Trophoblast cell (in vitro differentiated cells and primary cell): ENCODE data around the gene STX19. TPM values are rescaled to one million over a fixed set of nuclear protein-coding genes. Genes with fewer than 3 reads are reported as not detected.

ENCODE experiments used
- DNase-seq, 2 donors: peaks; one replicate each; pipeline ENCODE4 v3.0.0-alpha.2; 2016
- H2AFZ ChIP-seq: 2 replicates; pipeline ENCODE4 v1.6.1; 2013; ENCODE audit warnings: low read length, moderate library complexity, mild to moderate bottlenecking; ENCODE audit not compliant: insufficient read depth, poor library complexity
- H2AK5ac ChIP-seq: 2 replicates; pipeline ENCODE4 v1.6.1; 2013; ENCODE audit warnings: mild to moderate bottlenecking, low read length
- H2BK120ac ChIP-seq: 2 replicates; pipeline ENCODE4 v1.6.1; 2013; ENCODE audit warnings: low read length, mild to moderate bottlenecking, moderate library complexity; ENCODE audit not compliant: insufficient read depth, poor library complexity
- H2BK12ac ChIP-seq: 2 replicates; pipeline ENCODE4 v1.6.1; 2013; ENCODE audit warnings: mild to moderate bottlenecking, low read length, moderate library complexity
- H2BK5ac ChIP-seq: 2 replicates; pipeline ENCODE4 v1.6.1; 2013; ENCODE audit warnings: low read length, low read depth, moderate library complexity, mild to moderate bottlenecking; ENCODE audit not compliant: poor library complexity
- H3K14ac ChIP-seq: 2 replicates; pipeline ENCODE4 v1.6.1; 2013; ENCODE audit warnings: mild to moderate bottlenecking, low read length
- H3K18ac ChIP-seq: 2 replicates; pipeline ENCODE4 v1.6.1; 2013; ENCODE audit warnings: mild to moderate bottlenecking, low read length
- H3K23ac ChIP-seq: 2 replicates; pipeline ENCODE4 v1.6.1; 2013; ENCODE audit warnings: low read length
- H3K27ac ChIP-seq: 2 replicates; pipeline ENCODE4 v1.5.1; 2013; ENCODE audit warnings: low read depth, mild to moderate bottlenecking, inconsistent platforms, low read length, moderate library complexity
- H3K27me3 ChIP-seq: 2 replicates; pipeline ENCODE4 v1.6.1; 2013; ENCODE audit warnings: inconsistent platforms, mild to moderate bottlenecking, low read length, moderate library complexity; ENCODE audit not compliant: insufficient read depth
- H3K36me3 ChIP-seq, 2 experiments: 1 replicate in 1 of 2; 2 replicates in 1 of 2; pipeline ENCODE4 v1.6.1; 2013; ENCODE audit warnings: low read length in 2 of 2, mild to moderate bottlenecking in 2 of 2, moderate library complexity in 1 of 2; ENCODE audit not compliant: insufficient read depth in 2 of 2, control insufficient read depth in 1 of 2
- H3K4ac ChIP-seq: 2 replicates; pipeline ENCODE4 v1.6.1; 2013; ENCODE audit warnings: low read depth, mild to moderate bottlenecking, low read length, moderate library complexity
- H3K4me1 ChIP-seq, 2 experiments: 1 replicate in 1 of 2; 2 replicates in 1 of 2; pipeline ENCODE4 v1.6.1; 2013; ENCODE audit warnings: low read length in 2 of 2, mild to moderate bottlenecking in 2 of 2, moderate library complexity in 1 of 2; ENCODE audit not compliant: insufficient read depth in 2 of 2, control insufficient read depth in 1 of 2
- H3K4me2 ChIP-seq: 2 replicates; pipeline ENCODE4 v1.6.1; 2013; ENCODE audit warnings: inconsistent platforms, mild to moderate bottlenecking, low read length, moderate library complexity
- H3K4me3 ChIP-seq: 2 replicates; pipeline ENCODE4 v1.5.1; 2013; ENCODE audit warnings: mild to moderate bottlenecking, low read depth, low read length, inconsistent platforms
- H3K79me1 ChIP-seq: one replicate; pipeline ENCODE4 v1.6.1; 2013; ENCODE audit warnings: low read length
- H3K79me2 ChIP-seq: 2 replicates; pipeline ENCODE4 v1.6.1; 2013; ENCODE audit warnings: low read length, mild to moderate bottlenecking; ENCODE audit not compliant: control insufficient read depth, insufficient read depth, poor library complexity
- H3K9ac ChIP-seq: 2 replicates; pipeline ENCODE4 v1.6.1; 2013; ENCODE audit warnings: mild to moderate bottlenecking, low read length
- H3K9me3 ChIP-seq: 2 replicates; pipeline ENCODE4 v1.6.1; 2013; ENCODE audit warnings: low read depth, mild to moderate bottlenecking, control low read depth, inconsistent platforms, low read length; ENCODE audit not compliant: insufficient read depth
- H4K12ac ChIP-seq: 2 replicates; pipeline ENCODE4 v1.6.1; 2013; ENCODE audit warnings: low read depth, mild to moderate bottlenecking, low read length, moderate library complexity
- H4K8ac ChIP-seq: 2 replicates; pipeline ENCODE4 v1.6.1; 2013; ENCODE audit warnings: low read depth, mild to moderate bottlenecking, low read length, moderate library complexity
- H4K91ac ChIP-seq: one replicate; pipeline ENCODE4 v1.6.1; 2013; ENCODE audit warnings: low read depth, mild to moderate bottlenecking, low read length, moderate library complexity
- WGBS: extraction: QIAGEN DNeasy Blood & Tissue Kit; methylation state at CpG from one replicate; pipeline ENCODE4 v1.1.7; 2013; ENCODE audit warnings: missing lambda C conversion rate; ENCODE audit not compliant: insufficient read length, insufficient coverage; ENCODE audit errors: extremely low coverage; 5-methylcytosine and 5-hydroxymethylcytosine counted together
- polyA plus RNA-seq: library from polyadenylated mRNA; stranded (reverse); fragments of 200-250 nt; gene quantifications from 2 replicates; pipeline ENCODE4 v1.2.3, GENCODE V29; 2013

Gene STX19, protein sequence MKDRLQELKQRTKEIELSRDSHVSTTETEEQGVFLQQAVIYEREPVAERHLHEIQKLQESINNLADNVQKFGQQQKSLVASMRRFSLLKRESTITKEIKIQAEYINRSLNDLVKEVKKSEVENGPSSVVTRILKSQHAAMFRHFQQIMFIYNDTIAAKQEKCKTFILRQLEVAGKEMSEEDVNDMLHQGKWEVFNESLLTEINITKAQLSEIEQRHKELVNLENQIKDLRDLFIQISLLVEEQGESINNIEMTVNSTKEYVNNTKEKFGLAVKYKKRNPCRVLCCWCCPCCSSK
- 0.04 TPM in 1 of 2 replicates, not detected in the other for polyA plus RNA-seq

DNA sequence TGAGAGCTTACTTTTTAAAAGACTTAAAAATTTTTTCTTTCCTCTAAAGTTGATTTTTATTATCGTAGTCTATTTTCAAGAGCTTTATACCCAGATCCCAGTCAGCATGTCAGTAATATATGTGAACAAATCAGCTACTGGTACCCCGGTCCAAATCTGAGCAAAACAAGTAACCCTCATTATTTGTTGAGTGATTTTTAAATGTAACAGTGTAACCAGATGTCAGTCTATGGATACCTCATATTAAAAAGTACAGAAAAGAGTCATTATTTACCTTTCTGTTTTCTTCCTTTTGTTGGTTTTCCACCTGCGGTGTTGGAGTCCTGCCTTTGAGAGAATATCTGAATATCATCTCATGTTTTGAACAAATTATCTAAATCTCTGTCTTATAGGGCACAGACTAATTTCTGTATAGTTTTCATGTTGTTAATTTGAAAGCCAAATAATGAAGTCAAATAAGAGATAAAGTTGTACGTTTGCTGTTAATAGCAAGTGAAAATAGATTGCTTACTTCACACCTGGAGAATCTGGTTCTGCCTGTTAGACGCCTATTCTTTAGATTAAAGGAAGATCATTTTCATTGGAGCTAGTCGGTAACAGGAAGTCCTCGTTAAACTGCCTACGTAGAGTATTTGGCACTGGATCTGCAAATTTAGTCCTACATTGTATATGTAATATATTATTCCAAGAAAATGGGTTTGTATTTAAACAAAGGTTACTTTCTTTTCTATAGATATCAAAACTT lies at the start of gene STX19:
Gene STX19, minus strand, starts transcription at position 505 of the 745 bp plus-strand sequence. CDS start 13,328 bp downstream, outside the sequence.
- Histone ChIP-seq H3K23ac (no peak within 1 kb of the TSS), H3K9me3 (no peaks in the 10 kb centered on the region), H3K27ac (no peak within 1 kb of the TSS), H4K91ac (no peak within 1 kb of the TSS), H3K18ac (no peak within 1 kb of the TSS), H3K9ac (no peak within 1 kb of the TSS), H3K4me2 (no peak within 1 kb of the TSS), H4K8ac (no peak within 1 kb of the TSS), H3K4ac (no peak within 1 kb of the TSS), H3K79me2 (no peaks in the 10 kb centered on the region), H2BK5ac (no peak within 1 kb of the TSS), H3K14ac (no peak within 1 kb of the TSS), H3K4me1 (no peaks in the 10 kb centered on the region), H2BK12ac (no peak within 1 kb of the TSS), H2AK5ac (no peak within 1 kb of the TSS), H3K36me3 (no peaks in the 10 kb centered on the region), H3K79me1 (no peaks in the 10 kb centered on the region), H3K27me3 (no peaks in the 10 kb centered on the region), H4K12ac (no peak within 1 kb of the TSS), H3K4me3 (no peak within 1 kb of the TSS), H2AFZ (no peak within 1 kb of the TSS), H2BK120ac (no peak within 1 kb of the TSS)
- peak; percentile 38 to 83 for DNase-seq
- no CpG with 5 or more reads among the region's 8 CpGs for WGBS

DNA sequence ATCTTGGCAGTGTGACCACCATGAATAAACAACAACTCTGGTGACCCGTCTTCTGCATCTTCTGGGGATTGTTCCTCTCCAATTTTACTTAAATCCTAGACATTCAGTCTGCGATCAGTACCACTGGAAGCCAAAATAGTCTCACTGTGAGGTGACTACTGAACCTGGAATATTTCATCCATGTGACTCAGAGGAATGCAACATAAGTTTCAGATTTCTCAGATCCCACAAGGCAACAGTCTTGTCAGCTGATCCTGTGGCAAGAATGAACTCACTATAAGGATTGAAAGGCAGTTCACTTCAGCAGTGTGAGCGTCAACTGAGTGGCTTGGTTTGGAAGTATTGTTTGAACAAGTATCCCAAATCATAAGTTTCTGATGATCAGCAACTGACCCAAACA lies 47.7 kb upstream of the STX19 start:
- no peak overlapping the region for H3K14ac ChIP-seq
- peaks cover 3% of the 10 kb centered on the region for H3K9me3 ChIP-seq
- H3K79me1 ChIP-seq = no peaks in the 10 kb centered on the region
- no peaks in the 10 kb centered on the region for H3K79me2 ChIP-seq
- no peak overlapping the region for H2AFZ ChIP-seq
- no peak for DNase-seq
- H3K4me2 ChIP-seq = no peak overlapping the region
- H2BK12ac ChIP-seq = no peak overlapping the region
- no peak overlapping the region for H2AK5ac ChIP-seq
- H3K4me1 ChIP-seq = no peaks in the 10 kb centered on the region
- H2BK120ac ChIP-seq = no peak overlapping the region
- H4K91ac ChIP-seq = no peak overlapping the region
- no CpG with 5 or more reads among the region's 3 CpGs for WGBS
- H3K9ac ChIP-seq = no peak overlapping the region
- H3K27ac ChIP-seq = no peak overlapping the region
- no peak overlapping the region for H3K18ac ChIP-seq
- H3K23ac ChIP-seq = no peak overlapping the region
- H3K4me3 ChIP-seq = no peak overlapping the region
- H3K36me3 ChIP-seq = peaks cover 0 to 4% of the 10 kb centered on the region in 2 experiments
- H3K27me3 ChIP-seq = no peaks in the 10 kb centered on the region
- H4K8ac ChIP-seq = no peak overlapping the region
- H2BK5ac ChIP-seq = no peak overlapping the region
- no peak overlapping the region for H4K12ac ChIP-seq
- H3K4ac ChIP-seq = no peak overlapping the region

DNA sequence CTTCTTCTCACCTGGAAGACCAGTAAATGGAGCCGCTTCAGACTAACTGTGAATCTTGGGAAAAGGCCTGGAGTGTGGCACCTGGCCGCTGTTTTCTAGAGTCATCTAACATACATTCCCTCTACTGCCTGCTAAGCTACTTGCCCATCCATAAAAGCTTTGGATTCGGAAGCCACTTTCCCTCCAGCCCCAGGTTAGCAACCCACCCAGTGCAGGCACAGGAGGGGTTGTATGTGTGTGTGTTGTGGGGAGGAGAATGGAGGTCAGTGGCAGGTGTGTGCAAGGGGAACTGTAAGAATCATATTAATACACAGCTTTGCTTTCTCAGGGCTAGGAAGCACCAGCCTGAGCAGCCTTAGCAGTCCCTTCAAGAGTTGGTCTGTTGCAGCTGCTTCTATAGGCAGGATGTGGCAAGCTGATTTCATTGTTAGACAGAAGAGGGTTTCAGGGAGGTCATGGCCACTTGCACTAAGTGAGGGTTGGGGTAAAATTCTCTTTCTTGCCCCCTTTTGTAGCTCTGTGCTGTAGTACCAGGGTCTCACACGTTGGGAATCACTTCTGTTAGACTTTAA lies 43.4 kb upstream of the STX19 start:
- H3K27ac ChIP-seq = no peak overlapping the region
- peaks cover 0 to 4% of the 10 kb centered on the region in 2 experiments for H3K36me3 ChIP-seq
- H3K23ac ChIP-seq = no peak overlapping the region
- no peaks in the 10 kb centered on the region for H3K27me3 ChIP-seq
- H2AFZ ChIP-seq = no peak overlapping the region
- no peak overlapping the region for H2BK12ac ChIP-seq
- no CpG with 5 or more reads among the region's 4 CpGs for WGBS
- H4K8ac ChIP-seq = no peak overlapping the region
- H3K18ac ChIP-seq = no peak overlapping the region
- no peak overlapping the region for H4K91ac ChIP-seq
- no peak overlapping the region for H3K14ac ChIP-seq
- no peak overlapping the region for H3K4ac ChIP-seq
- H3K79me2 ChIP-seq = no peaks in the 10 kb centered on the region
- H3K9me3 ChIP-seq = peaks cover 3% of the 10 kb centered on the region
- no peak overlapping the region for H4K12ac ChIP-seq
- H2BK5ac ChIP-seq = no peak overlapping the region
- H3K4me3 ChIP-seq = no peak overlapping the region
- H3K4me1 ChIP-seq = no peaks in the 10 kb centered on the region
- no peak overlapping the region for H3K9ac ChIP-seq
- no peak for DNase-seq
- no peak overlapping the region for H2AK5ac ChIP-seq
- no peaks in the 10 kb centered on the region for H3K79me1 ChIP-seq
- H2BK120ac ChIP-seq = no peak overlapping the region
- no peak overlapping the region for H3K4me2 ChIP-seq

DNA sequence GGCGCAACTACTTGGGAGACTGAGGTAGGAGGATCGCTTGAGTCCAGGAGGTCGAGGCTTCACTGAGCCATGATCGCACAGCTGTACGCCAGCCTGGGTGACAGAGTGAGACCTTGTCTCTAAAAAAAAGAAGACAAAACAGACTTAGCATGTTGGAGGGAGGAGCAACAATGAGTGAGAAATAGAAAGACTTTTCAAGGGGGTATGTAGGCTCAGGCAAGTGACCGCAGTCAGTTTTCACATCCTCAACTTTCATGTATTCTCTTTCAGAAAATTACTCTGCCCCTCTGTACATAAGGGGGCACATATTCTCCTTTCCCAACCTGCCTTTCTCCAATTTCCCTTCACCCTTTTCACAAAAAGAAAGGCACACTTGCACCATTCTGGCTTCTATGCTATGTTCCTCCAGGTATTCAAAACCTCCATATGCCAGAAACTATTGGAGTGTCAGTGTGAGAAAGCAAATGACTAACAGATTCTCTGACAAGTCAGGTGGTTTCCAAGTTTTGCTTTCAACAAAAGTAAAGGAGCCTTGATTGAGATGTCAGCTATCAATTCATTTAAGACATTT lies 42.0 kb upstream of the STX19 start:
- Histone ChIP-seq H3K9ac (no peak overlapping the region), H2BK12ac (no peak overlapping the region), H3K79me1 (no peaks in the 10 kb centered on the region), H3K36me3 (peaks cover 0 to 4% of the 10 kb centered on the region in 2 experiments), H4K91ac (no peak overlapping the region), H3K27me3 (no peaks in the 10 kb centered on the region), H2BK5ac (no peak overlapping the region), H2AFZ (no peak overlapping the region), H3K23ac (no peak overlapping the region), H4K8ac (no peak overlapping the region), H3K4me1 (no peaks in the 10 kb centered on the region), H3K14ac (no peak overlapping the region), H3K79me2 (no peaks in the 10 kb centered on the region), H3K4me3 (no peak overlapping the region), H2AK5ac (no peak overlapping the region), H3K4me2 (no peak overlapping the region), H3K27ac (no peak overlapping the region), H4K12ac (no peak overlapping the region), H2BK120ac (no peak overlapping the region), H3K9me3 (peaks cover 3% of the 10 kb centered on the region), H3K4ac (no peak overlapping the region), H3K18ac (no peak overlapping the region)
- no peak for DNase-seq
- no CpG with 5 or more reads among the region's 6 CpGs for WGBS
